C4-2B (cell line): ENCODE results near the gene KANK3.

Experiments used
- CTCF ChIP-seq: fragments of 450-650 bp; conservative IDR thresholded peaks from 2 replicates; pipeline ENCODE4 v1.5.1; 2017; ENCODE audit warnings: mild to moderate bottlenecking
- ZFX ChIP-seq: fragments of 450-650 bp; IDR thresholded peaks from 2 replicates; pipeline ENCODE4 v1.6.1; 2017

DNA sequence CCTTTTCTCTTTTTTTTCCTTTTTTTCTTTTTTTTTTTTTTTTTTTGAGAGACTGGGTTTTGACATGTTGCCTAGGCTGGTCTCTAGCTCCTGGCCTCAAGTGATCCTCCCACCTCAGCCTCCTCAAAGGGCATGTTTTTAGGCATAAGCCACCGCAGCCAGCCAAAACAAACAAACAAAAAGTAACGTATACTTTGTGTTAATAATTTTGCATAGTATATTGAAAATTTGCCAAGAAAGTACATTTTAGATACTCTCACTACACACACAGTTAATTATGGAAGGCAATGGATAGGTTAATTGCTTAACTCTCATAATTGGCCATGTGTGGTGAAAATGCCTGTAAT, 45.5 kb upstream of the KANK3 start:
- TF ChIP-seq CTCF: no peak
- no peak for TF ChIP-seq ZFX
